ENCODE results near the gene DLD. TPM values are rescaled to one million over a fixed set of nuclear protein-coding genes. Genes with fewer than 3 reads are reported as not detected.

The DLD gene
- total RNA-seq, 1 experiment from 2014 or later = 72.1 TPM

DNA sequence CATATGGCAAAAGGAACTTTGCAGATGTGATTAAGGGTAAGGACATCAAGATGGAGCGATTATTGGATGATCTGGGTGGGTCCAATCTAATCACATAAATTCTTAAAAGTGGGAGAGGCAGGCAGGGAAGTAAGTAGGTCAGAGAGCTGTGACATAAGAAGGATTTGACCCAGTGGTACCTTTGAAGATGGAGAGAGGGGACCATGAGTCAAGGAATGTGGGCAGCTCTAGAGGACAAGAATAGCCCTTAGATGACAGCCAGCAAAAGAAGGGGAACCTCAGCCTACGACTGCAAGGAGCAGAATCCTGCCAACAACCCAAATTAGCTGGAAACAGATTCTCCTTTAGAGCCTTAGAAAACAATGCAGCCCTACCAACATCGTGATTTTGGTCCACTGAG lies 77.5 kb downstream of the DLD start:
- Mint-ChIP-seq H3K9me3 (no peaks in the 10 kb centered on the region), H3K4me3 (no peak overlapping the region), H3K4me1 (no peaks in the 10 kb centered on the region), H3K27me3 (ENCODE audit: low read depth) (no peaks in the 10 kb centered on the region), H3K27ac (no peak overlapping the region), H3K36me3 (peaks cover 44% of the 10 kb centered on the region)
- no peak for ATAC-seq
- TF ChIP-seq ZBTB21 (CRISPR knock-in tag; IDR thresholded peaks at IDR 0.05; ENCODE audit: borderline replicate concordance) = no peak
- TF ChIP-seq ZNF317 (CRISPR knock-in tag; IDR thresholded peaks at IDR 0.05; ENCODE audit: borderline replicate concordance, low read depth) = no peak
- TF ChIP-seq CREM (CRISPR knock-in tag; IDR thresholded peaks at IDR 0.05) = no peak
- TF ChIP-seq MAX (CRISPR knock-in tag; IDR thresholded peaks at IDR 0.05) = no peak
- CTCF ChIA-PET = no interaction called here
- DNase-seq (ENCODE audit: low spot score) = no peak
- POLR2A ChIA-PET = no interaction called here

- Mint-ChIP-seq H3K36me3 (peaks cover 40% of the 10 kb centered on the region), H3K4me3 (no peak overlapping the region), H3K4me1 (peaks cover 2% of the 10 kb centered on the region), H3K27ac (no peak overlapping the region), H3K9me3 (no peaks in the 10 kb centered on the region), H3K27me3 (ENCODE audit: low read depth) (no peaks in the 10 kb centered on the region)
- no peak for TF ChIP-seq ZNF512 (CRISPR knock-in tag; IDR thresholded peaks at IDR 0.05; ENCODE audit: borderline replicate concordance)
- no peak for TF ChIP-seq NFYB (CRISPR knock-in tag; conservative IDR thresholded peaks at IDR 0.05; ENCODE audit: low read depth)
- TF ChIP-seq EMX1 (CRISPR knock-in tag; IDR thresholded peaks at IDR 0.05) = no peak
- no peak for TF ChIP-seq FOXP1 (CRISPR knock-in tag; IDR thresholded peaks at IDR 0.05; ENCODE audit: borderline replicate concordance)
- TF ChIP-seq MXD4 (CRISPR knock-in tag; IDR thresholded peaks at IDR 0.05; ENCODE audit: borderline replicate concordance) = no peak
- no peak for TF ChIP-seq ELF4 (CRISPR knock-in tag; IDR thresholded peaks at IDR 0.05; ENCODE audit: low read depth)
- TF ChIP-seq, protein P1, sequence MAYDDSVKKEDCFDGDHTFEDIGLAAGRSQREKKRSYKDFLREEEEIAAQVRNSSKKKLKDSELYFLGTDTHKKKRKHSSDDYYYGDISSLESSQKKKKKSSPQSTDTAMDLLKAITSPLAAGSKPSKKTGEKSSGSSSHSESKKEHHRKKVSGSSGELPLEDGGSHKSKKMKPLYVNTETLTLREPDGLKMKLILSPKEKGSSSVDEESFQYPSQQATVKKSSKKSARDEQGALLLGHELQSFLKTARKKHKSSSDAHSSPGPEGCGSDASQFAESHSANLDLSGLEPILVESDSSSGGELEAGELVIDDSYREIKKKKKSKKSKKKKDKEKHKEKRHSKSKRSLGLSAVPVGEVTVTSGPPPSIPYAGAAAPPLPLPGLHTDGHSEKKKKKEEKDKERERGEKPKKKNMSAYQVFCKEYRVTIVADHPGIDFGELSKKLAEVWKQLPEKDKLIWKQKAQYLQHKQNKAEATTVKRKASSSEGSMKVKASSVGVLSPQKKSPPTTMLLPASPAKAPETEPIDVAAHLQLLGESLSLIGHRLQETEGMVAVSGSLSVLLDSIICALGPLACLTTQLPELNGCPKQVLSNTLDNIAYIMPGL (CRISPR knock-in tag; IDR thresholded peaks at IDR 0.05) = no peak
- no peak for TF ChIP-seq ZNF121 (CRISPR knock-in tag; IDR thresholded peaks at IDR 0.05)
- POLR2A ChIA-PET = no interaction called here
- CTCF ChIA-PET = no interaction called here
- ATAC-seq = no peak
- no peak for DNase-seq (ENCODE audit: low spot score)
Measured at GRCh38 chr7:107969856-107970255, 78.9 kb downstream of the DLD start.

Other genes starting within 250 kb of the DLD start
- gene SLC26A4, start 230.4 kb upstream of the DLD start, total RNA-seq (2021) = 0.09 to 0.22 TPM in 2 of 3 replicates, not detected in the other
- gene CBLL1, start 147.0 kb upstream of the DLD start, total RNA-seq (2021) = 26.1 to 29.8 TPM (median 26.3 TPM) in 3 replicates
- 0.28 to 0.44 TPM (median 0.30 TPM) in 3 replicates for gene SLC26A3, start 88.0 kb upstream of the DLD start, total RNA-seq (2021)
- gene LAMB1, start 112.0 kb downstream of the DLD start, total RNA-seq (2021) = 77.8 to 101 TPM (median 78.4 TPM) in 3 replicates
- not detected in 3 replicates for gene LAMB4, start 239.2 kb downstream of the DLD start, total RNA-seq (2021)